ENCODE data around the gene VEPH1.

DNA sequence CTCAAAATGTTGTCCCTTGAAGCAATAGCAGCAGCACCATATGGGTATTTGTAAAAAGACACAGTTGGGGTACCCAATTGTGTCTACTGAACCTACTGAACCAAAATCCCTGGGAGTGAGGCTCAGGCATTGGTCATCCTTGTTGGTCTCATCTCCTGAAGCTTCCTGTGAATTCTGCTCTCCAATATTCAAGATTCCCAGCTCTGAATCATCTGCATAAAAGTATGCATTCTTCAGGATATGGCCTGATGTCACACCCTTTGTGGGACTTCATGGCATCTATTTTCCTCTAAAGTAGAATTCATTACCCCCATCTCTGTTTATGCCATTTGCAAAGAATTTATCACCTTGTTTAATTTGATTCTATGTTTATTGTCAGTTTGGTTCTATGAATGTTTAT is 79.9 kb downstream of the VEPH1 start:
- TF ChIP-seq, protein P1, sequence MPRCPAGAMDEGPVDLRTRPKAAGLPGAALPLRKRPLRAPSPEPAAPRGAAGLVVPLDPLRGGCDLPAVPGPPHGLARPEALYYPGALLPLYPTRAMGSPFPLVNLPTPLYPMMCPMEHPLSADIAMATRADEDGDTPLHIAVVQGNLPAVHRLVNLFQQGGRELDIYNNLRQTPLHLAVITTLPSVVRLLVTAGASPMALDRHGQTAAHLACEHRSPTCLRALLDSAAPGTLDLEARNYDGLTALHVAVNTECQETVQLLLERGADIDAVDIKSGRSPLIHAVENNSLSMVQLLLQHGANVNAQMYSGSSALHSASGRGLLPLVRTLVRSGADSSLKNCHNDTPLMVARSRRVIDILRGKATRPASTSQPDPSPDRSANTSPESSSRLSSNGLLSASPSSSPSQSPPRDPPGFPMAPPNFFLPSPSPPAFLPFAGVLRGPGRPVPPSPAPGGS (IDR thresholded peaks at IDR 0.05) = no peak
- TF ChIP-seq JUN (IDR thresholded peaks at IDR 0.05) (no peak), RAD21 (conservative IDR thresholded peaks at IDR 0.05 in 1 of 2, IDR thresholded peaks at IDR 0.05 in 1 of 2) (no peak), CBX2 (IDR thresholded peaks at IDR 0.05; ENCODE audit: borderline replicate concordance, low read depth) (no peak), POLR2A (IDR thresholded peaks at IDR 0.05; ENCODE audit: low read length) (no peak), RFX5 (IDR thresholded peaks at IDR 0.05) (no peak), CHD2 (IDR thresholded peaks at IDR 0.05; ENCODE audit: low read length, partially characterized antibody) (no peak), EP300 (IDR thresholded peaks at IDR 0.05) (no peak)
- TF ChIP-seq, protein P2, sequence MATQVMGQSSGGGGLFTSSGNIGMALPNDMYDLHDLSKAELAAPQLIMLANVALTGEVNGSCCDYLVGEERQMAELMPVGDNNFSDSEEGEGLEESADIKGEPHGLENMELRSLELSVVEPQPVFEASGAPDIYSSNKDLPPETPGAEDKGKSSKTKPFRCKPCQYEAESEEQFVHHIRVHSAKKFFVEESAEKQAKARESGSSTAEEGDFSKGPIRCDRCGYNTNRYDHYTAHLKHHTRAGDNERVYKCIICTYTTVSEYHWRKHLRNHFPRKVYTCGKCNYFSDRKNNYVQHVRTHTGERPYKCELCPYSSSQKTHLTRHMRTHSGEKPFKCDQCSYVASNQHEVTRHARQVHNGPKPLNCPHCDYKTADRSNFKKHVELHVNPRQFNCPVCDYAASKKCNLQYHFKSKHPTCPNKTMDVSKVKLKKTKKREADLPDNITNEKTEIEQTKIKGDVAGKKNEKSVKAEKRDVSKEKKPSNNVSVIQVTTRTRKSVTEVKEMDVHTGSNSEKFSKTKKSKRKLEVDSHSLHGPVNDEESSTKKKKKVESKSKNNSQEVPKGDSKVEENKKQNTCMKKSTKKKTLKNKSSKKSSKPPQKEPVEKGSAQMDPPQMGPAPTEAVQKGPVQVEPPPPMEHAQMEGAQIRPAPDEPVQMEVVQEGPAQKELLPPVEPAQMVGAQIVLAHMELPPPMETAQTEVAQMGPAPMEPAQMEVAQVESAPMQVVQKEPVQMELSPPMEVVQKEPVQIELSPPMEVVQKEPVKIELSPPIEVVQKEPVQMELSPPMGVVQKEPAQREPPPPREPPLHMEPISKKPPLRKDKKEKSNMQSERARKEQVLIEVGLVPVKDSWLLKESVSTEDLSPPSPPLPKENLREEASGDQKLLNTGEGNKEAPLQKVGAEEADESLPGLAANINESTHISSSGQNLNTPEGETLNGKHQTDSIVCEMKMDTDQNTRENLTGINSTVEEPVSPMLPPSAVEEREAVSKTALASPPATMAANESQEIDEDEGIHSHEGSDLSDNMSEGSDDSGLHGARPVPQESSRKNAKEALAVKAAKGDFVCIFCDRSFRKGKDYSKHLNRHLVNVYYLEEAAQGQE (IDR thresholded peaks at IDR 0.05) = no peak
- TF ChIP-seq, protein P3, sequence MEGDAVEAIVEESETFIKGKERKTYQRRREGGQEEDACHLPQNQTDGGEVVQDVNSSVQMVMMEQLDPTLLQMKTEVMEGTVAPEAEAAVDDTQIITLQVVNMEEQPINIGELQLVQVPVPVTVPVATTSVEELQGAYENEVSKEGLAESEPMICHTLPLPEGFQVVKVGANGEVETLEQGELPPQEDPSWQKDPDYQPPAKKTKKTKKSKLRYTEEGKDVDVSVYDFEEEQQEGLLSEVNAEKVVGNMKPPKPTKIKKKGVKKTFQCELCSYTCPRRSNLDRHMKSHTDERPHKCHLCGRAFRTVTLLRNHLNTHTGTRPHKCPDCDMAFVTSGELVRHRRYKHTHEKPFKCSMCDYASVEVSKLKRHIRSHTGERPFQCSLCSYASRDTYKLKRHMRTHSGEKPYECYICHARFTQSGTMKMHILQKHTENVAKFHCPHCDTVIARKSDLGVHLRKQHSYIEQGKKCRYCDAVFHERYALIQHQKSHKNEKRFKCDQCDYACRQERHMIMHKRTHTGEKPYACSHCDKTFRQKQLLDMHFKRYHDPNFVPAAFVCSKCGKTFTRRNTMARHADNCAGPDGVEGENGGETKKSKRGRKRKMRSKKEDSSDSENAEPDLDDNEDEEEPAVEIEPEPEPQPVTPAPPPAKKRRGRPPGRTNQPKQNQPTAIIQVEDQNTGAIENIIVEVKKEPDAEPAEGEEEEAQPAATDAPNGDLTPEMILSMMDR (IDR thresholded peaks at IDR 0.05) = no peak
- TF ChIP-seq, protein P4, sequence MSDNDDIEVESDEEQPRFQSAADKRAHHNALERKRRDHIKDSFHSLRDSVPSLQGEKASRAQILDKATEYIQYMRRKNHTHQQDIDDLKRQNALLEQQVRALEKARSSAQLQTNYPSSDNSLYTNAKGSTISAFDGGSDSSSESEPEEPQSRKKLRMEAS (IDR thresholded peaks at IDR 0.05) = no peak

Measured in A549 (cell line).